ENCODE results near the gene SLC25A13. TPM values are rescaled to one million over a fixed set of nuclear protein-coding genes. Genes with fewer than 3 reads are reported as not detected.

SLC25A13 gene
- total RNA-seq, 1 experiment from 2014 or later: 71.7 TPM

GRCh38 chr7:96337519-96337918, 15.6 kb upstream of the SLC25A13 start:
- Histone ChIP-seq H4K8ac (replicated peaks; ENCODE audit: insufficient read length, low read depth, low read length) (no peak overlapping the region), H2BK5ac (ENCODE audit: insufficient read length, low read length) (no peak overlapping the region), H3K4me1 (ENCODE audit: insufficient read depth, low read length) (no peaks in the 10 kb centered on the region), H2BK20ac (ENCODE audit: low read depth, low read length, poor library complexity, severe bottlenecking) (no peak overlapping the region), H3T11ph (ENCODE audit: low read length) (no peak overlapping the region), H3K4ac (ENCODE audit: low read depth, low read length) (no peak overlapping the region), H3K79me2 (ENCODE audit: insufficient read depth, low read length) (no peaks in the 10 kb centered on the region), H2BK15ac (ENCODE audit: low read depth, low read length) (no peak overlapping the region), H2BK120ac (ENCODE audit: low read depth, low read length, poor library complexity, severe bottlenecking) (no peak overlapping the region), H3K23ac (ENCODE audit: insufficient read length, low read depth, low read length) (no peak overlapping the region), H2AFZ (ENCODE audit: low read length) (no peak overlapping the region), H3K18ac (ENCODE audit: insufficient read length, low read depth, low read length) (no peak overlapping the region), H3K27ac (ENCODE audit: insufficient read length, low read depth, low read length) (no peak overlapping the region), H3K56ac (ENCODE audit: insufficient read length, low read depth, low read length) (no peak overlapping the region), H3K4me2 (ENCODE audit: insufficient read depth, insufficient read length, low read length) (no peak overlapping the region), H3K9ac (ENCODE audit: extremely low read depth, insufficient read length, low read length) (no peak overlapping the region), H2BK12ac (ENCODE audit: insufficient read length, low read depth, low read length) (no peak overlapping the region), H4K20me1 (ENCODE audit: control insufficient read depth, insufficient read depth, insufficient read length) (no peaks in the 10 kb centered on the region), H4K91ac (ENCODE audit: insufficient read length, low read depth, low read length) (no peak overlapping the region), H3K23me2 (ENCODE audit: insufficient read length, low read depth, low read length, poor library complexity, severe bottlenecking) (no peaks in the 10 kb centered on the region), H3K79me1 (ENCODE audit: insufficient read depth, low read depth, low read length, poor library complexity, severe bottlenecking) (no peaks in the 10 kb centered on the region), H3K27me3 (ENCODE audit: insufficient read depth, low read length) (no peaks in the 10 kb centered on the region), H3K14ac (ENCODE audit: insufficient read depth, low read length) (no peak overlapping the region), H3K9me3 (ENCODE audit: control insufficient read depth, low read depth, low read length) (no peaks in the 10 kb centered on the region), H2AK5ac (ENCODE audit: insufficient read length, low read length) (no peak overlapping the region), H4K5ac (ENCODE audit: insufficient read length, low read depth, low read length) (no peak overlapping the region)
- DNase-seq: no peak
- Mint-ChIP-seq H3K4me3 (no peak overlapping the region), H3K27ac (no peak overlapping the region), H3K27me3 (ENCODE audit: low read depth) (peaks cover 21% of the 10 kb centered on the region), H3K36me3 (ENCODE audit: insufficient read depth in 1 of 3, low read depth in 3 of 3) (no peaks in the 10 kb centered on the region), H3K9me3 (no peaks in the 10 kb centered on the region; a peak in 1 of 5 replicates), H3K4me1 (no peaks in the 10 kb centered on the region)
- no peak for TF ChIP-seq CTCF (conservative IDR thresholded peaks at IDR 0.05)

All from H9 (cell line).